HG02623 (cell line): ENCODE data around the gene TBC1D26.
"Not testable (repeated sequence)": the region's sequence is repeated elsewhere in the genome, so short reads cannot be mapped to it uniquely, and the experiment has no call there.

Experiments
- ATAC-seq: cut with Tn5 transposase; IDR thresholded peaks from one replicate; pipeline ENCODE4 v1.9.1; 2021; ENCODE audit warnings: moderate library complexity; ENCODE audit not compliant: unreplicated experiment

TBC1D26 gene

GRCh38 chr17:15742921-15743320, 10.8 kb downstream of the TBC1D26 start:
- ATAC-seq: no peak

- ATAC-seq: no peak
Measured at GRCh38 chr17:15744074-15744676, 12.1 kb downstream of the TBC1D26 start.

- ATAC-seq: no peak
Measured at GRCh38 chr17:15744885-15745284, 12.8 kb downstream of the TBC1D26 start.

DNA sequence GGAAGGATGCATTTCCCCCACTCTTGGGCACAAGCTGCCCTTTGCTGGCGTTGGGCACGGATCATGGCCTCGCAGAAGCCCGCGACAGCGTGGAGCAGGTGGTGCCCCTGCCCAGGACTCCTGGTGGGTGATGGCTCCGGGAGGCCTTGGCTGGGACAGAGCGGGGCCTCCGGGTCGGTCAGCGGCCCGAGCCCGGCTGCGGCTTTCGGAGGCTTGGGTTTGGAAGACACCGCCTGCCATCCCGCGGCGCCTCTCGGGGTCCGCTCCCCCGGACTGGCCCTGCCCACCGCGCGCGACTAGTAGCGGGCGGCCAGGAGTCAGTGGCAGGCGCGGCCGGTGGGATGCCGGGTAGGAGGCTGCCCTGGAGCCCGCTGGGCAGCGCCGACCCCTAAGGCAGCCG, 17.3 kb downstream of the TBC1D26 start:
- not testable (repeated sequence) for ATAC-seq

GRCh38 chr17:15768865-15769533, 36.9 kb downstream of the TBC1D26 start:
- not testable (repeated sequence) for ATAC-seq

DNA sequence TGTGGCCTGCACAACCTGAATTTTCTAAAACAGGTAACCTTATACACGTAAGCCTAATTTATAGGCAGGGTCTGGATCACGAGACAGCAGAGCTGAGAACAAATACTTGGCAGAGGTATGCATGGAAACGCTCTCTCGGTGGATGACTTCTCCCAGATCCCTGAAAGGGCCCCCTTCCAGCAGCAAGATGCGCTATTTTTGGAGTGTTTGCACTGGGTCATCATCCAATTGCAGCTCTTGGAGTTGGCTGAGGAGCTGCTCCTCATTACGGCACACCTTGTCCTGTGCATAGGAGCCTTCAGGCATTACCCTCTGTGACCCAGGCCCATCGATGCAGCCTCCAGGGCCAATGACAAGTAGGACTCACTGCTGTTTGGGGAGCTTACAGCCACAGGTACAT, 38.6 kb downstream of the TBC1D26 start:
- not testable (repeated sequence) for ATAC-seq

GRCh38 chr17:15776871-15777270, 44.8 kb downstream of the TBC1D26 start:
- no peak for ATAC-seq

GRCh38 chr17:15777297-15777696, 45.2 kb downstream of the TBC1D26 start:
- ATAC-seq: no peak

- ATAC-seq: no peak
Measured at GRCh38 chr17:15777717-15778116, 45.6 kb downstream of the TBC1D26 start.

DNA sequence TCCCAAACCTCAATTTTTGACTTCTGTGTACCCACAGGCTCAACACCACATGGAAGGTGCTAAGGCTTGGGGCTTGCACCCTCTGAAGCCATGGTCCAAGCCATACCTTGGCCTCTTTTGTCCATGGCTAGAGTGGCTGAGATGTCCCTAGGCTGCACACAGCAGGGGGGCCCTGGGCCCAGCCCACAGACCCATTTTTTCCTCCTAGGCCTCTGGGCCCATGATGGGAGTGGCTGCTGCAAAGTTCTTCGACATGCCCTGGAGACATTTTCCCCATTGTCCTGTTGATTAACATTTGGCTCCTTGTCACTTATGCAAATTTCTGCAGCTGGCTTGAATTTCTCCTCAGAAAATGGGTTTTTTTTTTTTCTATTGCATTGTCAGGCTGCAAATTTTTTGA, 47.0 kb downstream of the TBC1D26 start:
- ATAC-seq: no peak

DNA sequence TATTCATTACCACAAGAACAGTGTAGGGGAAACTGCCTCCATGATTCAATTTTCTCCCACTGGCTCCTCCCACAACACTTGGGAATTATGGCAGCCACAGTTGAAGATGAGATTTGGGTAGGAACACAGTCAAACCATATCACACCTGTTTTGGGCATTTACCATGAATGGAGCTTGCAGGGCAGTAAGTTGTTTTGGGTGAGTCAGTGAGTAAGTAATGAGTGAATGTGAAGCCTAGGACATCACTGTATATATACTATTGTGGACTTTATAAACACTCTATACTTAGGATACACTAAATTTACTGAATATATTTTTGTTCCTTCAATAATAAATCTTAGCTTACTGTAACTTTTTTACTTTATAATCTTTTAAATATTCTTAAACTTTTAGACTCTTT, 48.1 kb downstream of the TBC1D26 start:
- no peak for ATAC-seq

DNA sequence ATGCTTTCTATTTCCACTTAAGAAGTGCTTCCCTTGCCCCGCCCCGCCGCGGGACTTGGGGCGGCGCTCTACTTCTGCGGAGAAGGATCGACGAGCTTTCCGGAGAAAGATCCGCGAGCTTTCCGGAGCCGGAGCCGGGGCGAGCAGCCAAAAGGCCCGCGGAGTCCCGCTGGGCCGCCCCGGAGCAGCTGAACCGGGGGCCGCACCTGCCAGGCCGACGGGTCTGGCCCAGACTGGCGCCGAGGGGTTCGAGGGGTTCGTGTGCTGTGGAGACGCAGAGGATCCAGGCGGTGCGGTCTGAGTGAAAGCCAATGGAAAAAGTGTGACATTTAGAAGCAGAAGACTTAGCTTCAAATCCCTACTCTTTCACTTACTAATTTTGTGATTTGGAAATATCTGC, 50.8 kb downstream of the TBC1D26 start:
- ATAC-seq: no peak

- ATAC-seq: no peak
Measured at GRCh38 chr17:15783461-15783860, 51.4 kb downstream of the TBC1D26 start.

DNA sequence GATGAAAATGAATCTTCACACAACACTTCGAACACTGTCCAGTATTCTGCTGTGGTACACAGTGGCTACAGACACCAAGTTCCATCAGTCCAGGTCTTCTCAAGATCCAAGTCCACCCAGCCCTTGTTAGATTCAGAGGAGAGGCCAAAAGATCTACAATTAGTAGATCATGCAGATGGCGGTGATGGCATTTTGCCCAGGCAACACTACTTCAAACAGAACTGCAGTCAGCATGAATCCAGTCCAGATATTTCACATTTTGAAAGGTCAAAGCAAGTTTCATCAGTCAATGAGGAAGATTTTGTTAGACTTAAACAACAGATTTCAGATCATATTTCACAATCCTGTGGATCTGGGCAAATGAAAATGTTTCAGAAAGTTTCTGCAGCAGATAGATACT, 52.3 kb downstream of the TBC1D26 start:
- not testable (repeated sequence) for ATAC-seq

DNA sequence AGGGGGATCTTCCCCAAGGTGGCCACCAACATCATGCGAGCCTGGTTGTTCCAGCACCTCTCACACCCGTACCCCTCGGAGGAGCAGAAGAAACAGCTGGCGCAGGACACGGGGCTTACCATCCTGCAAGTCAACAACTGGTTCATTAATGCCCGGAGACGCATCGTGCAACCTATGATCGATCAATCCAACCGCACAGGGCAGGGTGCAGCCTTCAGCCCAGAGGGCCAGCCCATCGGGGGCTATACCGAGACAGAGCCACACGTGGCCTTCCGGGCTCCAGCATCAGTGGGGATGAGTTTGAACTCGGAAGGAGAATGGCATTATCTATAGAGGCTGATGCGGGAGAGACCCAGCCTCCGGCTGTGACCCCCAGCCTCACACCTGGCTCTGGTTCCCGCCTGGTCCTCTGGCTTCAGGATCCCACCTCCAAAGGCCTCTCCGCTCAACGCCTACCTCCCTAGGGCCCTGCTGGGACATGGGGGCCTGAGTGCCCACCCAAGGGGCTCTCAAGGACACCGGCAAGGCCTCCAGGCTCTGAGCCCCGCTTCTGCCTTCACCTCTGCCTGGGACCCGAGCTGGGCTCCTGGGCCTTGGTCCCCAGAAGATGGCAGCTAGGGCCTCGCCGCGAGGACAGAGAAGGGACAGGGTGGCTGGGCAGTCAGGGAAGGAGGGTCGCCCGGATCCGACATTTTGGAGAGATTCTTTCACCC, 55.4 kb downstream of the TBC1D26 start:
- ATAC-seq: not testable (repeated sequence)

DNA sequence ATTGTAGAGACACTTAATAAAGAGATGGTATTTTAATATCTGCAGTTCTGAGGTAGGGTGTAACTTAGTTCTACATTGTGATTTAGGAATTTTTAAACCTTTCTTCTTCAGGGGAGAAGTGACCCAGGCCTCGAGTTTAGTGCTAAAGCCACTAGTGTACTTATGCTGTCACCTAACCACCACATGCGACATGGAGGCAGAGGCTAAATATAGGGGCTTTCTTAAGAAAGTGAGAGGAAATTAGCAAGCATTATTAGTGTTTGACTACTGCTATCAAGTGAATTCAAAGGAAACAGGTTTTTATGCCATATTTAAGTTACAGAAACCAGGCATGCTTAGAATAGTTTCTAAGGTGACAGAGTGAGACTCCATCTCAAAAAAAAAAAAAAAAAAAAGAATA, 56.3 kb downstream of the TBC1D26 start:
- ATAC-seq: not testable (repeated sequence)
